Measurements from ENCODE around the gene FSIP1.

FSIP1 gene

GRCh38 chr15:39657668-39658067, 125.0 kb downstream of the FSIP1 start:
- TF ChIP-seq ZNF274 (IDR thresholded peaks at IDR 0.05; ENCODE audit: low read depth, low read length) = no peak
- H3K4me3 ChIP-seq (ENCODE audit: low read length) = no peak overlapping the region

- no peak for TF ChIP-seq ZNF274 (IDR thresholded peaks at IDR 0.05; ENCODE audit: low read depth, low read length)
- H3K4me3 ChIP-seq (ENCODE audit: low read length) = no peak overlapping the region
Observed at GRCh38 chr15:39657181-39657580, 125.5 kb downstream of the FSIP1 start.

GRCh38 chr15:39654304-39654703, 128.3 kb downstream of the FSIP1 start:
- no peak for TF ChIP-seq ZNF274 (IDR thresholded peaks at IDR 0.05; ENCODE audit: low read depth, low read length)
- H3K4me3 ChIP-seq (ENCODE audit: low read length) = no peak overlapping the region

DNA sequence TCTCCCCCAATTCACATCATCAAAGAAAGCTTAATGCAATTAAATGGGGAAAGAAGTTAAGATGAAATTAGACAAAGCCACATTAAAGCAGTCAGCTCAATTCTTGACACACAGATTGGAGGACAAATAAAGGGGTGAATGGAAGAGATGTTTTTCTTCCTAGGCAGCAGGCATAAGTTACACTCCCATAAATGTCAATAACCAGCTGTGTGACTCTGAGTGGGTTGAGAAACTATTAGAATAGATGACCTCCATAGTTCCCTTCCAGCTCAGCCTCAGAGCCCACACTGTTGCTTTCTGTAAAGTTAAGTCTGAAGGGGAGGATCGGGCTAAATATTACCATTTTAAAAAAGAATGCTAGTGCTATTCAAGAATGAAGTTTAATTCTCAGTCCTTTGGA, 130.8 kb downstream of the FSIP1 start:
- no peak for TF ChIP-seq ZNF274 (IDR thresholded peaks at IDR 0.05; ENCODE audit: low read depth, low read length)
- H3K4me3 ChIP-seq (ENCODE audit: low read length) = no peak overlapping the region

- H3K4me3 ChIP-seq (ENCODE audit: low read length) = no peak overlapping the region
- no peak for TF ChIP-seq ZNF274 (IDR thresholded peaks at IDR 0.05; ENCODE audit: low read depth, low read length)
Observed at GRCh38 chr15:39651295-39651694, 131.3 kb downstream of the FSIP1 start.

- TF ChIP-seq ZNF274 (IDR thresholded peaks at IDR 0.05; ENCODE audit: low read depth, low read length) = no peak
- H3K4me3 ChIP-seq (ENCODE audit: low read length) = no peak overlapping the region
Observed at GRCh38 chr15:39649757-39650156, 132.9 kb downstream of the FSIP1 start.

- H3K4me3 ChIP-seq (ENCODE audit: low read length) = no peak overlapping the region
- TF ChIP-seq ZNF274 (IDR thresholded peaks at IDR 0.05; ENCODE audit: low read depth, low read length) = no peak
Observed at GRCh38 chr15:39646425-39646824, 136.2 kb downstream of the FSIP1 start.

DNA sequence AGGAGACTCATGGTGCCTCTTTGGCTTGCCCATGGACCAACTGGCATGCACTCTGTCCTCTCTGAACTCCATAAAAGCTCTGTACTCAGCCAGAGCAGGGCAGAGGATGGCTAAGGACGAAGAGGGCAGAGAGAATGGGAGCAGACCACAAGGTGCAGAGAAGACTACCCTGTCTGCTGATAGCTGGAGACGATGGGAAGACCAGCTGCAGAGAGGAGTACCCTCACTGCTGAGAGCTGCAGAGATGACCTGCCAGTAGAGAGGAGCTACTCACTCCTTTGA, 136.7 kb downstream of the FSIP1 start:
- no peak overlapping the region for H3K4me3 ChIP-seq (ENCODE audit: low read length)
- TF ChIP-seq ZNF274 (IDR thresholded peaks at IDR 0.05; ENCODE audit: low read depth, low read length) = no peak

- H3K4me3 ChIP-seq (ENCODE audit: low read length) = no peak overlapping the region
- TF ChIP-seq ZNF274 (IDR thresholded peaks at IDR 0.05; ENCODE audit: low read depth, low read length) = no peak
Observed at GRCh38 chr15:39645138-39645975, 137.3 kb downstream of the FSIP1 start.

GRCh38 chr15:39644136-39644535, 138.5 kb downstream of the FSIP1 start:
- no peak overlapping the region for H3K4me3 ChIP-seq (ENCODE audit: low read length)
- TF ChIP-seq ZNF274 (IDR thresholded peaks at IDR 0.05; ENCODE audit: low read depth, low read length) = no peak

- no peak overlapping the region for H3K4me3 ChIP-seq (ENCODE audit: low read length)
- no peak for TF ChIP-seq ZNF274 (IDR thresholded peaks at IDR 0.05; ENCODE audit: low read depth, low read length)
Observed at GRCh38 chr15:39643727-39644126, 138.9 kb downstream of the FSIP1 start.

GRCh38 chr15:39642011-39642640, 140.5 kb downstream of the FSIP1 start:
- no peak for TF ChIP-seq ZNF274 (IDR thresholded peaks at IDR 0.05; ENCODE audit: low read depth, low read length)
- no peak overlapping the region for H3K4me3 ChIP-seq (ENCODE audit: low read length)

DNA sequence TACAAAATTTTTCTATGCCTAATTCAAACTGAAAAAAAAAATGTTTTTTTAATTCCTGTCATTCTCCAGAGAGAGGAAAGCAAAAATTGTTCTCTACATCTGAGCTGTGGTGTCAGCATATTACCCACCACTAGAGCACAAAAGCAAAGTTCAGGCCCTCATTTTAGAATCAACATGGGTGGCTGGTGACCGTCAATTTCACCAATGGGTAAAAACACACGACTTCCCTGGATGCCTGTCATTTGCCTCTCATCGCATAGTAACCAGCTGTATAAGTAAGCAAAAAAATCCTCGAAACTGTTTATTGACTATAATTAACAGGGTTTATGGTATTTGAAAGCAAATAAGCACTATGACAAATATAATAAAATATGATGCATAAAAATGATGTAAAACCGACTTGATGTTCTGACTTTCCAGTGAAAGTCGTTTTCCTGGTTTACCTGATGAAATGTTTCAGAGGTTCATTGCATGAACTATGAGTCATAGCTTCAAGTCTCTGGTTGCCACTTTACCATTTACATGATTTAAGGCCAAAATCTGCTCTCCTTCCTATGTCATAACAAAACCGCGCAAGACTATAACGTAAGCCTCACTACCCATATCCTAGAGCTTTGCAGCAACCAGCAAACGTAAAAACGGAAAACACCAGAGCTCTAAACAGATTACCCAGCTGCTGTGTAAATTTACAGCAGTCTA, 141.3 kb downstream of the FSIP1 start:
- no peak overlapping the region for H3K4me3 ChIP-seq (ENCODE audit: low read length)
- TF ChIP-seq ZNF274 (IDR thresholded peaks at IDR 0.05; ENCODE audit: low read depth, low read length) = no peak

- no peak for TF ChIP-seq ZNF274 (IDR thresholded peaks at IDR 0.05; ENCODE audit: low read depth, low read length)
- H3K4me3 ChIP-seq (ENCODE audit: low read length) = no peak overlapping the region
Observed at GRCh38 chr15:39640665-39641064, 142.0 kb downstream of the FSIP1 start.

- no peak for TF ChIP-seq ZNF274 (IDR thresholded peaks at IDR 0.05; ENCODE audit: low read depth, low read length)
- H3K4me3 ChIP-seq (ENCODE audit: low read length) = no peak overlapping the region
Observed at GRCh38 chr15:39639037-39639436, 143.6 kb downstream of the FSIP1 start.

Measured in GM08714 (cell line).